H9 (cell line): ENCODE data around the gene FTHL17. TPM values are rescaled to one million over a fixed set of nuclear protein-coding genes. Genes with fewer than 3 reads are reported as not detected.

ENCODE experiments used
- DNase-seq: peaks from one replicate; pipeline ENCODE4 v3.0.0-alpha.2; 2017
- H2AFZ ChIP-seq: one replicate; pipeline ENCODE4 v1.6.1; 2013; ENCODE audit warnings: mild to moderate bottlenecking, low read length, control low read depth, moderate library complexity
- H2AK5ac ChIP-seq: 2 replicates; pipeline ENCODE4 v1.6.1; 2013; ENCODE audit warnings: low read length, control low read depth, mixed read lengths; ENCODE audit not compliant: insufficient read length
- H2BK120ac ChIP-seq: one replicate; pipeline ENCODE4 v1.6.1; 2013; ENCODE audit warnings: low read depth, mild to moderate bottlenecking, low read length, control low read depth, inconsistent platforms; ENCODE audit not compliant: poor library complexity, severe bottlenecking
- H2BK12ac ChIP-seq: 2 replicates; pipeline ENCODE4 v1.6.1; 2013; ENCODE audit warnings: low read length, control low read depth, mixed read lengths, low read depth; ENCODE audit not compliant: insufficient read length
- H2BK15ac ChIP-seq: 2 replicates; pipeline ENCODE4 v1.6.1; 2013; ENCODE audit warnings: low read depth, low read length, control low read depth
- H2BK20ac ChIP-seq: one replicate; pipeline ENCODE4 v1.6.1; 2013; ENCODE audit warnings: low read depth, mild to moderate bottlenecking, low read length, control low read depth, inconsistent platforms; ENCODE audit not compliant: poor library complexity, severe bottlenecking
- H2BK5ac ChIP-seq: 2 replicates; pipeline ENCODE4 v1.6.1; 2013; ENCODE audit warnings: low read length, control low read depth, mixed read lengths; ENCODE audit not compliant: insufficient read length
- H3K14ac ChIP-seq: 2 replicates; pipeline ENCODE4 v1.6.1; 2013; ENCODE audit warnings: low read length, control low read depth; ENCODE audit not compliant: insufficient read depth
- H3K18ac ChIP-seq: 2 replicates; pipeline ENCODE4 v1.6.1; 2013; ENCODE audit warnings: low read depth, mild to moderate bottlenecking, mixed read lengths, low read length, control low read depth; ENCODE audit not compliant: insufficient read length
- H3K23ac ChIP-seq: 2 replicates; pipeline ENCODE4 v1.6.1; 2013; ENCODE audit warnings: low read length, control low read depth, mixed read lengths, low read depth; ENCODE audit not compliant: insufficient read length
- H3K23me2 ChIP-seq: 2 replicates; pipeline ENCODE4 v1.6.1; 2013; ENCODE audit warnings: low read depth, mild to moderate bottlenecking, mixed read lengths, low read length, control low read depth; ENCODE audit not compliant: insufficient read length, poor library complexity, severe bottlenecking
- H3K27ac ChIP-seq: 2 replicates; pipeline ENCODE4 v1.5.1; 2013; ENCODE audit warnings: low read length, control low read depth, mixed read lengths, low read depth; ENCODE audit not compliant: insufficient read length
- H3K27me3 ChIP-seq: 2 replicates; pipeline ENCODE4 v1.6.1; 2013; ENCODE audit warnings: low read length, control low read depth, inconsistent platforms; ENCODE audit not compliant: insufficient read depth
- H3K4ac ChIP-seq: 2 replicates; pipeline ENCODE4 v1.6.1; 2013; ENCODE audit warnings: low read depth, mild to moderate bottlenecking, control low read depth, inconsistent platforms, low read length, moderate library complexity
- H3K4me1 ChIP-seq: 2 replicates; pipeline ENCODE4 v1.6.1; 2013; ENCODE audit warnings: low read length, control low read depth, inconsistent platforms; ENCODE audit not compliant: insufficient read depth
- H3K4me2 ChIP-seq: 2 replicates; pipeline ENCODE4 v1.6.1; 2013; ENCODE audit warnings: low read length, control low read depth, mixed read lengths; ENCODE audit not compliant: insufficient read length, insufficient read depth
- H3K56ac ChIP-seq: 2 replicates; pipeline ENCODE4 v1.6.1; 2013; ENCODE audit warnings: low read depth, mild to moderate bottlenecking, mixed read lengths, low read length, control low read depth; ENCODE audit not compliant: insufficient read length
- H3K79me1 ChIP-seq: 2 replicates; pipeline ENCODE4 v1.6.1; 2013; ENCODE audit warnings: low read depth, mild to moderate bottlenecking, moderate library complexity, low read length, control low read depth, inconsistent platforms; ENCODE audit not compliant: insufficient read depth, poor library complexity, severe bottlenecking
- H3K79me2 ChIP-seq: 2 replicates; pipeline ENCODE4 v1.6.1; 2013; ENCODE audit warnings: low read length, control low read depth, inconsistent platforms; ENCODE audit not compliant: insufficient read depth
- H3K9ac ChIP-seq: 2 replicates; pipeline ENCODE4 v1.6.1; 2013; ENCODE audit warnings: low read length, control low read depth, mixed read lengths; ENCODE audit not compliant: insufficient read length; ENCODE audit errors: extremely low read depth
- H3K9me3 ChIP-seq: one replicate; pipeline ENCODE4 v1.6.1; 2013; ENCODE audit warnings: low read depth, low read length, inconsistent platforms; ENCODE audit not compliant: control insufficient read depth
- H3T11ph ChIP-seq: one replicate; pipeline ENCODE4 v1.6.1; 2013; ENCODE audit warnings: mild to moderate bottlenecking, low read length, control low read depth, inconsistent platforms
- H4K20me1 ChIP-seq: one replicate; pipeline ENCODE4 v1.6.1; 2013; ENCODE audit not compliant: control insufficient read depth, insufficient read length, insufficient read depth
- H4K5ac ChIP-seq: 2 replicates; pipeline ENCODE4 v1.6.1; 2013; ENCODE audit warnings: low read depth, mild to moderate bottlenecking, mixed read lengths, low read length, control low read depth; ENCODE audit not compliant: insufficient read length
- H4K8ac ChIP-seq: replicated peaks from 2 replicates; pipeline ENCODE4 v1.6.1; 2013; ENCODE audit warnings: low read length, control low read depth, mixed read lengths, low read depth; ENCODE audit not compliant: insufficient read length
- H4K91ac ChIP-seq: 2 replicates; pipeline ENCODE4 v1.6.1; 2013; ENCODE audit warnings: low read depth, mild to moderate bottlenecking, moderate library complexity, mixed read lengths, low read length, control low read depth; ENCODE audit not compliant: insufficient read length
- H3K27ac Mint-ChIP-seq, 3 experiments: 2 replicates in 2 of 3; 3 replicates in 1 of 3; pipeline ENCODE4 v1.8.0; 2020 to 2021; ENCODE audit warnings: mixed read lengths in 3 of 3, mild to moderate bottlenecking in 1 of 3, moderate library complexity in 1 of 3
- H3K27me3 Mint-ChIP-seq: 2 replicates; pipeline ENCODE4 v1.8.0; 2021; ENCODE audit warnings: low read depth, mild to moderate bottlenecking, moderate library complexity, mixed read lengths
- H3K36me3 Mint-ChIP-seq, 3 experiments: 2 replicates in 2 of 3; 3 replicates in 1 of 3; pipeline ENCODE4 v1.8.0; 2020 to 2021; ENCODE audit warnings: low read depth in 3 of 3, mixed read lengths in 3 of 3; ENCODE audit not compliant: insufficient read depth in 1 of 3
- H3K4me1 Mint-ChIP-seq, 2 experiments: 2 replicates each; pipeline ENCODE4 v1.8.0; 2020; ENCODE audit warnings: mixed read lengths in 2 of 2
- H3K4me3 Mint-ChIP-seq, 2 experiments: 2 replicates in 1 of 2; 3 replicates in 1 of 2; pipeline ENCODE4 v1.8.0; 2020 to 2021; ENCODE audit warnings: mild to moderate bottlenecking in 2 of 2, mixed read lengths in 2 of 2, moderate library complexity in 1 of 2
- H3K9me3 Mint-ChIP-seq, 2 experiments: 2 replicates in 1 of 2; 3 replicates in 1 of 2; pipeline ENCODE4 v1.8.0; 2020; ENCODE audit warnings: mild to moderate bottlenecking in 2 of 2, mixed read lengths in 2 of 2, moderate library complexity in 1 of 2
- WGBS: extraction: QIAGEN DNeasy Blood & Tissue Kit; methylation state at CpG from one replicate; pipeline ENCODE4 v1.1.7; 2013; ENCODE audit warnings: missing lambda C conversion rate, low lambda C conversion rate, mixed read lengths; ENCODE audit not compliant: insufficient read length; ENCODE audit errors: extremely low coverage; 5-methylcytosine and 5-hydroxymethylcytosine counted together
- total RNA-seq: library from RNA; stranded (reverse); gene quantifications from 2 replicates; pipeline ENCODE4 v1.2.1, GENCODE V29; 2021
- TF ChIP-seq, protein P1 (sequence below): fragments of 200-600 bp; sonication (generic); conservative IDR thresholded peaks from 3 replicates; pipeline ENCODE4 v1.8.0; 2021; ENCODE audit warnings: antibody characterized with exemption, mild to moderate bottlenecking

FTHL17 gene
- total RNA-seq, 1 experiment from 2014 or later: not detected

DNA sequence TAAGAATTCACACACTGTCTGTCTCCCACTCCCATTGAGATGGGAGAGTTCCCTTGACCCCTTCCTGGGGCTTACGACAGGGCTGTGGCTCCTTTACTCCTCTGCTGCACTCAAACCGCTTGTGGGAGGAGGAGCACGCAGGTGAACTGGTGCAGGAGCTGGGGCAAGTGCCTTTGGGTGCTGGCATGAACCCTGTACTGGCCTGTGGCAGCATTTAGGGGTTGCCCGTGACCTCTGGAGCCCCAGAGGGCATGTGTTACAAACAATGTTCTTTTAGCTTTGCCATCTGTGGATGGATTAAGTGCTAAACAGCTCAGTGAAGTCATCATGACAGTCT is 21.8 kb upstream of the FTHL17 start:
- Histone ChIP-seq H4K8ac (no peak overlapping the region), H3K9me3 (no peaks in the 10 kb centered on the region), H3K9ac (no peak overlapping the region)

More for the DNA sequence above, 21.8 kb upstream of the FTHL17 start:
- Histone ChIP-seq H3K56ac (no peak overlapping the region), H3K18ac (no peak overlapping the region), H3K4ac (no peak overlapping the region), H4K91ac (no peak overlapping the region), H2AK5ac (no peak overlapping the region), H2BK5ac (no peak overlapping the region), H3K14ac (no peak overlapping the region), H2AFZ (no peak overlapping the region), H3K27ac (no peak overlapping the region), H3K23ac (no peak overlapping the region), H3K79me2 (no peaks in the 10 kb centered on the region), H3K79me1 (no peaks in the 10 kb centered on the region), H2BK15ac (no peak overlapping the region), H3T11ph (no peak overlapping the region), H2BK12ac (no peak overlapping the region), H3K23me2 (no peaks in the 10 kb centered on the region), H3K27me3 (no peaks in the 10 kb centered on the region), H3K4me1 (no peaks in the 10 kb centered on the region), H2BK20ac (no peak overlapping the region), H4K5ac (no peak overlapping the region), H2BK120ac (no peak overlapping the region), H3K4me2 (no peak overlapping the region), H4K20me1 (no peaks in the 10 kb centered on the region)
- peaks cover 61 to 72% of the 10 kb centered on the region in 2 experiments for H3K9me3 Mint-ChIP-seq
- no peaks in the 10 kb centered on the region for H3K27me3 Mint-ChIP-seq
- no peak for DNase-seq
- no peak overlapping the region for H3K4me3 Mint-ChIP-seq
- H3K27ac Mint-ChIP-seq: no peak overlapping the region
- H3K36me3 Mint-ChIP-seq: peaks cover 4 to 9% (median 7%) of the 10 kb centered on the region in 3 experiments; a peak in 4 of 7 replicates
- no peaks in the 10 kb centered on the region for H3K4me1 Mint-ChIP-seq
- no CpG with 5 or more reads among the region's 4 CpGs for WGBS
- TF ChIP-seq, protein P1, sequence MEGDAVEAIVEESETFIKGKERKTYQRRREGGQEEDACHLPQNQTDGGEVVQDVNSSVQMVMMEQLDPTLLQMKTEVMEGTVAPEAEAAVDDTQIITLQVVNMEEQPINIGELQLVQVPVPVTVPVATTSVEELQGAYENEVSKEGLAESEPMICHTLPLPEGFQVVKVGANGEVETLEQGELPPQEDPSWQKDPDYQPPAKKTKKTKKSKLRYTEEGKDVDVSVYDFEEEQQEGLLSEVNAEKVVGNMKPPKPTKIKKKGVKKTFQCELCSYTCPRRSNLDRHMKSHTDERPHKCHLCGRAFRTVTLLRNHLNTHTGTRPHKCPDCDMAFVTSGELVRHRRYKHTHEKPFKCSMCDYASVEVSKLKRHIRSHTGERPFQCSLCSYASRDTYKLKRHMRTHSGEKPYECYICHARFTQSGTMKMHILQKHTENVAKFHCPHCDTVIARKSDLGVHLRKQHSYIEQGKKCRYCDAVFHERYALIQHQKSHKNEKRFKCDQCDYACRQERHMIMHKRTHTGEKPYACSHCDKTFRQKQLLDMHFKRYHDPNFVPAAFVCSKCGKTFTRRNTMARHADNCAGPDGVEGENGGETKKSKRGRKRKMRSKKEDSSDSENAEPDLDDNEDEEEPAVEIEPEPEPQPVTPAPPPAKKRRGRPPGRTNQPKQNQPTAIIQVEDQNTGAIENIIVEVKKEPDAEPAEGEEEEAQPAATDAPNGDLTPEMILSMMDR: no peak
